Dendritic cell treated with granulocyte-macrophage colony-stimulating factor and Interleukin-4, amounts not matched to agents 40 ng/mL and 50 ng/mL, for 4 days (primary cell): ENCODE results near the gene MYG1.

ENCODE experiments used
- H3K27ac Mint-ChIP-seq: one replicate; pipeline ENCODE4 v1.8.0; 2022; ENCODE audit warnings: mild to moderate bottlenecking, mixed read lengths
- H3K27me3 Mint-ChIP-seq: one replicate; pipeline ENCODE4 v1.8.0; 2022; ENCODE audit warnings: mild to moderate bottlenecking, mixed read lengths
- H3K36me3 Mint-ChIP-seq: one replicate; pipeline ENCODE4 v1.8.0; 2022; ENCODE audit warnings: low read depth, mixed read lengths
- H3K4me1 Mint-ChIP-seq: one replicate; pipeline ENCODE4 v1.8.0; 2022; ENCODE audit warnings: low read depth, mixed read lengths
- H3K4me3 Mint-ChIP-seq: one replicate; pipeline ENCODE4 v1.8.0; 2022; ENCODE audit warnings: mild to moderate bottlenecking, moderate library complexity, mixed read lengths
- H3K9me3 Mint-ChIP-seq: one replicate; pipeline ENCODE4 v1.8.0; 2022; ENCODE audit warnings: mixed read lengths
- intact Hi-C: fragments of 100-400 bp; cut with micrococcal nuclease; formaldehyde crosslinking; loops from one replicate; pipeline ENCODE4 v1.15.0; 2022

MYG1 gene, protein sequence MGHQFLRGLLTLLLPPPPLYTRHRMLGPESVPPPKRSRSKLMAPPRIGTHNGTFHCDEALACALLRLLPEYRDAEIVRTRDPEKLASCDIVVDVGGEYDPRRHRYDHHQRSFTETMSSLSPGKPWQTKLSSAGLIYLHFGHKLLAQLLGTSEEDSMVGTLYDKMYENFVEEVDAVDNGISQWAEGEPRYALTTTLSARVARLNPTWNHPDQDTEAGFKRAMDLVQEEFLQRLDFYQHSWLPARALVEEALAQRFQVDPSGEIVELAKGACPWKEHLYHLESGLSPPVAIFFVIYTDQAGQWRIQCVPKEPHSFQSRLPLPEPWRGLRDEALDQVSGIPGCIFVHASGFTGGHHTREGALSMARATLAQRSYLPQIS

DNA sequence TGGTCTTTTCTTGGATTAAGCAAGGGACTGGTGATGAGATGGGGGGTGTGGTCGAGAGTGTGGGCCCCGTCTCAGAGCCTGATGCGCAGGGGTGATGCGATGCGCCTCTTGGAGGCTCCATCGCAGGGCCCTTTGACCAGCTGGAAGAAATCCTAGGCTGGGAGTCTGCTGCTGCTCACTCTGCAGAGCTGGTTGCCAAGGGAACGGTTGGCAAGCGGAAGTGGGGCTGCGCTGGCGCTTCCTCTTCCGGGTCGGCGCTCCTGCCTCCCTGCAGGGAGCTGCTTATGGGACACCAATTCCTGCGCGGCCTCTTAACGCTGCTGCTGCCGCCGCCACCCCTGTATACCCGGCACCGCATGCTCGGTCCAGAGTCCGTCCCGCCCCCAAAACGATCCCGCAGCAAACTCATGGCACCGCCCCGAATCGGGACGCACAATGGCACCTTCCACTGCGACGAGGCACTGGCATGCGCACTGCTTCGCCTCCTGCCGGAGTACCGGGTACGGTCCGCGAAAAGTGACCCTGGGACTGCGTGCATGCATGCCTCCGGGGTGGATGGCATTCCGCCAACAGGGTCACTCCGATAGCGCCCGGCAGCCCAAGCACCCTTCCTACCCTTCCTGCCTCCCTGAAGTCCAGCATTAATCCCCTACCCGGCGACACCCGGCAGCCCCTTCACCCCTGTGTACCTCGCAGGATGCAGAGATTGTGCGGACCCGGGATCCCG, at the start of gene MYG1:
MYG1 (plus strand) TSS at position 242 of the 727 bp plus-strand sequence; CDS start at position 285, 43 bp downstream.
- Mint-ChIP-seq H3K9me3 (no peaks in the 10 kb centered on the region), H3K27me3 (no peaks in the 10 kb centered on the region), H3K4me3 (peak within 1 kb of the TSS; percentile 83), H3K27ac (peak within 1 kb of the TSS; percentile 92), H3K36me3 (peaks cover 98% of the 10 kb centered on the region), H3K4me1 (peaks cover 80% of the 10 kb centered on the region)
- intact Hi-C loops = loop anchor here (1.0 to 5.0 kb wide), 3 partner anchors 22 to 79 kb away; partner anchors contain the start of gene AAAS

DNA sequence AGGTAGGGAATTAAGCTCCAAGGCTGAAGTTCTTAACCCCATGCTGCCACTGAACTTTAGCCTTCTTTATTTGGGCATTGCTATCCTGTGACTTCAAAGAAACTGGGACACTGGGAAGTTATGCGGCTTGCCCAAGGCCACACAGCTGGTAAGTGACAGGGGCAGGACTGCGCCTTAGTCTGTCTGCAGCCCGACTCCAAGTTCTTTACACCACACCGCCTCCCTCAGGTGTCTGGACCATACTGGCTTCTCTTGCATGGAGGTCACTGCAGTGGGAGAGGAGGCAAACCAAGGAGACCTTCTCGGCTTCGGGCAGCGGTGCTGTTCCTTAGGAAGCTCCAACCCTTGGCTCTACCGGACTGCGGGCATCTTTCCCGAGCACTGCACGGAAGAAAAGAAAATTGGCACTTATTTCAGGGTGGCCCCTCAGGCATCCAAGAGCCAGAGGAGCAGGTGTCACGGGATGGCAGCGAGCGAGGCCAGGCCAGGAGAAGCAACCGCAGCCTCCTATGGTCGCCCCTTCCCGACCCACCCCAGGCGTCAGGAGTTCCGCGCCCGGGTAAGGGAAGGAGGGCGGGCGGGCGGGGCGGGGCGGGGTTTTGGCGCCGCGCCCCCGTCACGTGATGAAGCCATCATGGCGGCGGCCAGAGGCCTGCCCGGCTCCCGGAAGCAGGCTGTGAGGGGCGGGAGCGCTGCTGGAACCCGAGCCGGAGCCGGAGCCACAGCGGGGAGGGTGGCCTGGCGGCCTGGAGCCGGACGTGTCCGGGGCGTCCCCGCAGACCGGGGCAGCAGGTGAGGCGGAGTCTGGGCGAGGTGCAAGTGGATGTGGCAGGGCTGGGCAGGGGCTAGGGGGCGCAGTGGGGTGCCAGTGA, 47.8 kb upstream of the MYG1 start:
- intact Hi-C loops = loop anchor here (1.0 to 5.0 kb wide), 3 partner anchors 16 to 46 kb away; partner anchors contain the start of genes MYG1 and PFDN5
- peaks cover 59% of the 10 kb centered on the region for H3K4me1 Mint-ChIP-seq
- peak overlapping the region; percentile 94 for H3K27ac Mint-ChIP-seq
- H3K9me3 Mint-ChIP-seq = no peaks in the 10 kb centered on the region
- peaks cover 37% of the 10 kb centered on the region for H3K36me3 Mint-ChIP-seq
- no peaks in the 10 kb centered on the region for H3K27me3 Mint-ChIP-seq
- H3K4me3 Mint-ChIP-seq = peak overlapping the region; percentile 99

DNA sequence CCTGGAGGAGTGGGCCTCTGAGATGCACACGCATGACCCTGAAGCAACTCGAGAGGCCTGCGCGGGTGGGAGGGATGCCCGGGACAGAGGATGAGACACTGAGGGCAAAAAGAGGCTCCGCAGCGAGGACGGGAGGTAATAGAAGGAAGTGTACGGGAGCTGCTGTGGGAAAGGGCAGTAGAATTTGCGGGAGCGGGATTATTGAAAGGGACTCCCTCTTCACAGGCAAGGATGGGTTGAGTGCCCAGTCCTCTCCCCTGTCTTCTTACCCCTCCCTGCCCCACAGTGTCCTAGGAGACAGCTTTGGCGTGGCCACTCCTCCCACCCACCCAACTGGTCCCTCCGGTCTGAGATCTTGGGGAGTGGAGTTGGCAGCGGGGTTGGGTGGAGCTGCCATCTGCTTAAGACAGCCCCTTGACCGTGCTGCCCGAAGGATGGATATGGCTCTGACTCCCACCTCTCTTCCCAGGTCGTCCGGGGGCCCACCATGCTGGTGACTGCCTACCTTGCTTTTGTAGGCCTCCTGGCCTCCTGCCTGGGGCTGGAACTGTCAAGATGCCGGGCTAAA, 47.1 kb upstream of the MYG1 start:
- Mint-ChIP-seq H3K27ac (peak overlapping the region; percentile 94), H3K9me3 (no peaks in the 10 kb centered on the region), H3K36me3 (peaks cover 37% of the 10 kb centered on the region), H3K27me3 (no peaks in the 10 kb centered on the region), H3K4me1 (peaks cover 54% of the 10 kb centered on the region), H3K4me3 (peak overlapping the region; percentile 99)
- intact Hi-C loops = loop anchor here (1.0 to 5.0 kb wide), 3 partner anchors 15 to 45 kb away; partner anchors contain the start of genes MYG1 and PFDN5

DNA sequence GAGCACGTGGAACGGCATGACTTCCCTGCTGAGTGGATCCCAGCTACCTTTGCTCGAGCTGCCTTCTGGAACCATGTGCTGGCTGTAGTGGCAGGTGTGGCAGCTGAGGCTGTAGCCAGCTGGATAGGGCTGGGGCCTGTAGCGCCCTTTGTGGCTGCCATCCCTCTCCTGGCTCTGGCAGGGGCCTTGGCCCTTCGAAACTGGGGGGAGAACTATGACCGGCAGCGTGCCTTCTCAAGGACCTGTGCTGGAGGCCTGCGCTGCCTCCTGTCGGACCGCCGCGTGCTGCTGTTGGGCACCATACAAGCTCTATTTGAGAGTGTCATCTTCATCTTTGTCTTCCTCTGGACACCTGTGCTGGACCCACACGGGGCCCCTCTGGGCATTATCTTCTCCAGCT, 46.2 kb upstream of the MYG1 start:
- Mint-ChIP-seq H3K27ac (peak overlapping the region; percentile 94), H3K9me3 (no peaks in the 10 kb centered on the region), H3K27me3 (no peaks in the 10 kb centered on the region), H3K4me3 (peak overlapping the region; percentile 99), H3K36me3 (peaks cover 37% of the 10 kb centered on the region), H3K4me1 (peaks cover 54% of the 10 kb centered on the region)
- intact Hi-C loops = loop anchor here (2.0 to 5.0 kb wide), 2 partner anchors 32 to 44 kb away; partner anchors contain the start of genes MYG1 and PFDN5

DNA sequence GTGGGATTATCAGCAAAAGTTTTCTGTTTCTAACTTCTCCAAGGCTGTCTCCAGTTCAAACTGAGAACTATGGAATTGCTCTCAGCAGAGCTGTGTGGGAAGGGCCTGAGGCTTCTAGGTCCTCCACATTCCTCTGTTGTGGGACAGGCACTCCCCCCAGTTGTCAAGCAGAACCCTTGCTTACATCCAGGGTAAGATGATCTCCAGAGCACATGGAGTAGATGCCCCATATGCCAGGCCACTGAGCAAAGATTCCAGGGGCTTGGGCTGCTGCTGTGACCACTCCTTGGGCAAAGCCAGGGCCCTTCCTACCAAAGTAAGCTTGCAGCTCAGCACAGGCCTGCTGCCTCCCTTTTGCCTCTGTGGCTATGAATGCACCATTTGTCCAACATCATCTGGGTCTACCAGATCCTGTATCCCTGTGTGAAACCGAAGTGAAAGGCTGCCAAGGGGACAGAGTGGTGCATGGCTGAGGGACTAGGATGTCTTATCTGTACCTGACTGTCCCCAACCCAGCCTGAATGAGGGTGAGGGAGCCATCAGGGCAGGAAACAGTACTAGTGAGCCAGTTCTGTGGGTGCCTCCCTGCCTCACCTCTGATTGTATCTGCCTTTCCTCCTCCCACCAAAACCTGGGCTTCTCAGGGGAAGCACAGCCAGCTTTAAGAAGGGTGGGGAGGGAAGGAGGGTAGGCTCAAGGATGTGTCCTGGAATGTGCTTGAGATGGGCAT, 44.5 kb upstream of the MYG1 start:
- intact Hi-C loops = loop anchor here (5.0 kb wide), 1 partner anchor 42 kb away; the partner anchor contains the start of genes MYG1 and PFDN5
- Mint-ChIP-seq H3K36me3 (peaks cover 37% of the 10 kb centered on the region), H3K27ac (no peak overlapping the region), H3K4me1 (peaks cover 61% of the 10 kb centered on the region), H3K27me3 (no peaks in the 10 kb centered on the region), H3K4me3 (no peak overlapping the region), H3K9me3 (no peaks in the 10 kb centered on the region)

DNA sequence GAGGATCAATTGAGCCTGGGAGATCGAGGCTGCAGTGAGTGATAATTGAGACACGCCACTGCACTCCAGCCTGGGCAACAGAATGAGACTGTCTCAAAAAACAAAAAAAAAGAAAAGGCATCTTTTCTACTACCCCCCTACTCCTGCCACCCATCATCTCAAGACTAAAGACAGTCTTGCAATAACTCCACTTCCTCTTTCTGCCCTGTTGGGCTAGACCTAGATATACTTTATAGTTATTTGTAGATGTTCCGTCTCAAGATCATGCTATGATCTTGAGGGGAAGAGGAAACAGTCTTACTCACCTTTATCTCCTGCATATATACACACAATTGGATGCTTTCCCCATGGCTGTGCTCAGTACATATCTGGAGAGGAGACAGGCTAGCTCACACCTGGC, 43.5 kb upstream of the MYG1 start:
- Mint-ChIP-seq H3K36me3 (peaks cover 37% of the 10 kb centered on the region), H3K4me1 (peaks cover 54% of the 10 kb centered on the region), H3K9me3 (no peaks in the 10 kb centered on the region), H3K27me3 (no peaks in the 10 kb centered on the region), H3K27ac (no peak overlapping the region), H3K4me3 (no peak overlapping the region)
- intact Hi-C loops = no loop called here

DNA sequence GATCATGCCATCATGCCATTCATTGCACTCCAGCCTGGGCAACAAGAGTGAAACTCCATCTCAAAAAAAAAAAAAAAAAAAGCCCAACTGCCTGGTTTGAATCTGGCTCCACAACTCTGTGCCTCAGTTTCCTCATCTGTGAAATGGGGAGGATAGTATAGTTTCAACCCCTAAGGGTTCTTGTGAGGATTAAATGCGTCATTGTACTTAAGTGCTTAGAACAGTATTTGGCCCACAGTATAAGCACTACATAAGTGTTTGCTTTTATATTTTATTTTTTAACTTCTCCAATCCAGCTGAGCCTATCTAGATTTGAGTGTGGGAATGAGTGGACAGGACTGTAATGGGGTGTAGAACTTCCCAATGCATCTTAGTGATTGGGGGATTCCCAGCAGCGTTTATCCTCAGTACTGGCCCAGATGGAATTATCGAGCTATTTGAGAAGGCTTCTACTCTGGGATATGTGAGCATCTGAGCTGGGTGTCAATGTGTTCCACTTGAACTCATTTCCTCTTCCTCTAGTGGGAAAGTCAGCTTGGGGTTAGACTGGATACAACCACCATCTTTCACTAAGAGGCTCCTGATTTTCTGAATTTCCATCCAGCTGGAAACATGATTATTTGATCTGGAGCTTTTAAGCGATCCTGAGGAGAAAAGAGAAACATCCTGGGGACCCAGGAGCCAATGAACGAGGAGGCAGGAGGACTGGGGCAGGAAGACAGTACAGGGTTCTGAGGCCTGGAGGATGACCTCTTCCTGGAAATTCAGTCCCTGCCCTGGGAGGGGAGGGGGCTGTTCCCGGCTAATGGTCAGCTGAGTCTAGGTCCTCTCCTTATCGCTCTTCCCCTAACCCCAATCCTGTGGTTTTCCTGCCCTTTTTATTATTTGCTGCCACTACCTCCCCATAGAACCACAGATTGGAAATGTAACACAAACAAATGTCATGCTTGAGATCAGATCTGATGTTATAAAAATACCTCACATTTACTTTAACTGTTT, 40.7 kb upstream of the MYG1 start:
- H3K36me3 Mint-ChIP-seq = peaks cover 16% of the 10 kb centered on the region
- no peaks in the 10 kb centered on the region for H3K27me3 Mint-ChIP-seq
- H3K9me3 Mint-ChIP-seq = no peaks in the 10 kb centered on the region
- intact Hi-C loops = no loop called here
- H3K4me3 Mint-ChIP-seq = no peak overlapping the region
- H3K4me1 Mint-ChIP-seq = peaks cover 30% of the 10 kb centered on the region
- H3K27ac Mint-ChIP-seq = peak overlapping the region; percentile 62

DNA sequence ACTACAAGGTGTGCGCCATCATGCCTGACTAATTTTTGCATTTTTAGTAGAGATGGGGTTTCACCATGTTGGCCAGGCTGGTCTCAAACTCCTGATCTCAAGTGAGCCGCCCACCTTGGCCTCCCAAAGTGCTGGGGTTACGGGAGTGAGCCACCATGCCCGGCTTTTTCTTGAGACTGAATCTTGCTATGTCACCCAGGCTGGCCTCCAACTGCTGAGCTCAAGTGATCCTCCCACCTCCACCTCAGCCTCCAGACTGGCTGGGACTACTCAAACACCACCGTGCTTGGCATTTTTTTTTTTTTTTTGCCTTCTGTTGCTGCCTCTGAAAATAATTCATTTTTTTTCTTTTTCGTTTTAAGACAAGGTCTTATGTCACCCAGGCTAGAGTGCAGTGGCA, 39.6 kb upstream of the MYG1 start:
- H3K9me3 Mint-ChIP-seq = no peaks in the 10 kb centered on the region
- H3K27me3 Mint-ChIP-seq = no peaks in the 10 kb centered on the region
- peaks cover 6% of the 10 kb centered on the region for H3K36me3 Mint-ChIP-seq
- no peak overlapping the region for H3K27ac Mint-ChIP-seq
- no peak overlapping the region for H3K4me3 Mint-ChIP-seq
- H3K4me1 Mint-ChIP-seq = peaks cover 22% of the 10 kb centered on the region
- intact Hi-C loops = no loop called here

DNA sequence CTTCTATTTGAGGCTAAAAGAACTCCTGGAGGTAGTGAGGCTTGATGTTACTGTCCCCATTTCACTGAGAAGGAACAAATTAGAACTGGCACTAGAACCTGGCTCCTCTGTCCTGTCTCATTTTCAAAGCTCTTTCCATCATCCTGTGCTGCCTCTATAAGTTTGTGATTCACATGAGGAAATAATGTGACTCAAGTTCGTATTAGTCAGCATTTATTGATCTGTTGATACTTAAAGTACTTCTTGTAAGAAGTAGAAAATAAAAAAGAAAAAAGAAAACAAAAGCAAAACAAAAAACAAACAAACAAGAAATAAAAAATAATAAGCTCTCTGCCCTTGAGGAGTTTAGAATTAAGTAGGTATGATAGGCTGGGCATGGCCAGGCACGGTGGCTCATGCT, 33.7 kb upstream of the MYG1 start:
- Mint-ChIP-seq H3K27me3 (no peaks in the 10 kb centered on the region), H3K27ac (no peak overlapping the region), H3K4me1 (peaks cover 48% of the 10 kb centered on the region), H3K4me3 (no peak overlapping the region), H3K9me3 (no peaks in the 10 kb centered on the region), H3K36me3 (peaks cover 18% of the 10 kb centered on the region)
- intact Hi-C loops = no loop called here

DNA sequence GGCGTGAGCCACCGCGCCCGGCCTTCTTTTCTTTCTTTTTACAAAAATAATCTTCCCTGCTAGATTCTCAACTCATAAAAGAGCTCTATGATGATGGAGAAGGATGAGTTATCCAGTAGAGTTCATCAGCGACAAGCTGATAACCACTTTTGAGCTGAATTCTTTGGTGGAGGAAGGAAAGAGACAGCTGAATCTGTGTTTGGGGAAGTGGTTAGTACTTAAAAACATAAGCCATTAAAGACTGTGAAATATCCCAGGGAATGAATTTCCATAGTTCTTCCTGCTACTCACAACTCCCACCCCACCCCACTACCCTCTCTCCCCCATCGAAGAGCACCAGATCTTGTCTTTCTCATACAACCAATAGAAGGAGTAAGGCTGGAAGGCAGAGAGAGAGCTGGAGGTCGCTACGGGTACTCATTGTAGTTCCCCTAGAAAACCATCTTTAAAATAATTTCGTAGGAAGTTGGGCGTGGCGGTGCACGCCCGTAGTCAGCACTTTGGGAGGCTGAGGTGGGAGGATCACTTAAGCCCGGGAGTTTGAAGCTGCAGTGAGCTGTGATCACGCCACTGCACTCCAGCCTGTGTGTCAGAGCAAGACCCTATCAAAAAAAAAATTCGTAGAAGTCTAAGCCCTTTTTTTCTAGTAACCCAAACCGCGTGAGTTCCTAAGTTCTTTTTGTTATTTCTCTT, 32.0 kb upstream of the MYG1 start:
- peak overlapping the region; percentile 88 for H3K27ac Mint-ChIP-seq
- no peaks in the 10 kb centered on the region for H3K27me3 Mint-ChIP-seq
- intact Hi-C loops = loop anchor here (1.0 kb wide), 1 partner anchor 15 kb away; a partner anchor contains a TSS
- peaks cover 56% of the 10 kb centered on the region for H3K4me1 Mint-ChIP-seq
- peaks cover 25% of the 10 kb centered on the region for H3K36me3 Mint-ChIP-seq
- H3K9me3 Mint-ChIP-seq = no peaks in the 10 kb centered on the region
- peak overlapping the region; percentile 89 for H3K4me3 Mint-ChIP-seq

DNA sequence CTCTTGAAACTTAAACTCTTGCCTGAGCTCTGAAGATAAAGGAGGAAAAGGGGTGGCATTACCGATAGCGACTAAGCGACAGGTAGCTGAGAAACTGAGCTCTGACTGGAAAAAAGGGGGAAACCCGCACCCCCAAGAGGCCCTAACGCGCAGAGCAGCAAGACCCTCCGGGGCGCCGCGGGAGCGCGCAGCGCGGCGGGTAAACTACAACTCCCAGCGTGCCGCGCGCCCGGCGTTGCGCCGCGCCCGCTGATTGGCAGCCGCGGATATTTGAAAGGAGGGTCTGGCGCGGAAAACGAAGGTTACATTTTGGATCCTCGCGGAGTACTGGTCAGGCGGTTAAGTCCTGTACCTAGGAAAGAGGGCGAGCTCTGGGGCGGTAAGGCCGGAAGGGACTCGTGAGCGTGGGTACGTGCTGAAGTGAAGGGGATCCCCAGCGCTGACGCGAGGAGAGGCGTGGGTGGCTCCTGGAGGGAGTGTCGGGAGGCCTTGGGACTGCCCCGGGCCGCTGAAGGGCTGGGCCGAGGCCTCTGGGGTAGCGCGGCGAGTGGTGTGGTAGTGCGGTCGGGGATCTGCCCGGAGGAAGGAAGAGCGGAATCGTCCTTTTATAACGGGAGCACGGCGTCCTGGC, 31.4 kb upstream of the MYG1 start, which contains the start of gene ESPL1:
ESPL1 (plus strand) TSS at position 301 of the 631 bp plus-strand sequence. CDS start 468 bp downstream, outside the sequence.
- Mint-ChIP-seq H3K4me1 (peaks cover 58% of the 10 kb centered on the region), H3K4me3 (peak within 1 kb of the TSS; percentile 89)
- intact Hi-C loops = loop anchor here (1.0 to 2.0 kb wide), 2 partner anchors 16 to 47 kb away; a partner anchor contains a TSS

More for the DNA sequence above, 31.4 kb upstream of the MYG1 start, which contains the start of gene ESPL1:
- H3K36me3 Mint-ChIP-seq = peaks cover 25% of the 10 kb centered on the region
- H3K27me3 Mint-ChIP-seq = no peaks in the 10 kb centered on the region
- H3K9me3 Mint-ChIP-seq = no peaks in the 10 kb centered on the region
- H3K27ac Mint-ChIP-seq = peak within 1 kb of the TSS; percentile 88
